GM12875 (cell line): Measurements from ENCODE around the gene SLIT1.

ENCODE experiments used
- H3K4me3 ChIP-seq: one replicate; pipeline ENCODE4 v1.5.1; 2011; ENCODE audit warnings: low read depth, low read length, control low read depth
- CTCF ChIP-seq: IDR thresholded peaks from 2 replicates; pipeline ENCODE4 v1.5.1; 2011; ENCODE audit warnings: low read depth, mild to moderate bottlenecking, control low read depth, inconsistent platforms, low read length, moderate library complexity, borderline replicate concordance; ENCODE audit not compliant: insufficient read depth

SLIT1 gene

GRCh38 chr10:97061423-97061822 is 124.3 kb downstream of the SLIT1 start:
- H3K4me3 ChIP-seq = no peak overlapping the region
- TF ChIP-seq CTCF = no peak

- no peak for TF ChIP-seq CTCF
- H3K4me3 ChIP-seq = no peak overlapping the region
Measured at GRCh38 chr10:97060441-97061084, 125.2 kb downstream of the SLIT1 start.

- TF ChIP-seq CTCF = no peak
- no peak overlapping the region for H3K4me3 ChIP-seq
Measured at GRCh38 chr10:97059872-97060205, 125.9 kb downstream of the SLIT1 start.

GRCh38 chr10:97059006-97059871 is 126.5 kb downstream of the SLIT1 start:
- no peak overlapping the region for H3K4me3 ChIP-seq
- TF ChIP-seq CTCF = no peak

- no peak overlapping the region for H3K4me3 ChIP-seq
- no peak for TF ChIP-seq CTCF
Measured at GRCh38 chr10:97058521-97058920, 127.2 kb downstream of the SLIT1 start.

- TF ChIP-seq CTCF = no peak
- no peak overlapping the region for H3K4me3 ChIP-seq
Measured at GRCh38 chr10:97057491-97058235, 128.1 kb downstream of the SLIT1 start.
